HepG2 (cell line): ENCODE measurements around the gene ANP32A. TPM values are rescaled to one million over a fixed set of nuclear protein-coding genes. Genes with fewer than 3 reads are reported as not detected.

ENCODE experiments used
- FOXP1 ChIP-seq, 2 experiments: fragments of 450-650 bp in 1 of 2; IDR thresholded peaks; 2 replicates each; pipeline ENCODE4 v1.6.1; 2017 to 2018; ENCODE audit warnings: antibody characterized with exemption in 1 of 2
- JUN ChIP-seq: sonication (generic); formaldehyde crosslinking; IDR thresholded peaks from 2 replicates; pipeline ENCODE4 v1.4.0; 2020; ENCODE audit warnings: mild to moderate bottlenecking, missing genetic modification reagents
- JUNB ChIP-seq: sonication (generic); formaldehyde crosslinking; IDR thresholded peaks from 2 replicates; pipeline ENCODE4 v1.8.0; 2022; ENCODE audit warnings: missing genetic modification reagents, mild to moderate bottlenecking, borderline replicate concordance
- KDM5B ChIP-seq: sonication (generic); formaldehyde crosslinking; IDR thresholded peaks from 2 replicates; pipeline ENCODE4 v1.4.0; 2020; ENCODE audit warnings: missing genetic modification reagents, mild to moderate bottlenecking, borderline replicate concordance
- KLF12 ChIP-seq: sonication (generic); formaldehyde crosslinking; IDR thresholded peaks from 2 replicates; pipeline ENCODE4 v1.4.0; 2020; ENCODE audit warnings: missing genetic modification reagents, borderline replicate concordance
- MXI1 ChIP-seq: IDR thresholded peaks from 3 replicates; pipeline ENCODE4 v1.6.1; 2012; ENCODE audit warnings: low read depth, low read length, inconsistent platforms, borderline replicate concordance
- PHF8 ChIP-seq: sonication (generic); formaldehyde crosslinking; IDR thresholded peaks from 2 replicates; pipeline ENCODE4 v1.5.0; 2020; ENCODE audit warnings: missing genetic modification reagents
- PRMT3 ChIP-seq: sonication (generic); formaldehyde crosslinking; IDR thresholded peaks from 2 replicates; pipeline ENCODE4 v1.8.1; 2022; ENCODE audit warnings: low read depth, mild to moderate bottlenecking, moderate library complexity, missing genetic modification reagents, borderline replicate concordance
- RELA ChIP-seq: sonication (generic); formaldehyde crosslinking; IDR thresholded peaks from 2 replicates; pipeline ENCODE4 v1.4.0; 2020; ENCODE audit warnings: missing genetic modification reagents
- REXO4 ChIP-seq: sonication (generic); formaldehyde crosslinking; IDR thresholded peaks from 2 replicates; pipeline ENCODE4 v1.8.0; 2022; ENCODE audit warnings: missing genetic modification reagents, mild to moderate bottlenecking, borderline replicate concordance
- ZFAT ChIP-seq: sonication (generic); formaldehyde crosslinking; conservative IDR thresholded peaks from 2 replicates; pipeline ENCODE4 v1.8.1; 2023; ENCODE audit warnings: missing genetic modification reagents, inconsistent platforms
- ZNF343 ChIP-seq: sonication (generic); formaldehyde crosslinking; IDR thresholded peaks from 2 replicates; pipeline ENCODE4 v1.4.0; 2020; ENCODE audit warnings: mild to moderate bottlenecking, missing genetic modification reagents
- ZNF383 ChIP-seq: sonication (generic); formaldehyde crosslinking; IDR thresholded peaks from 2 replicates; pipeline ENCODE4 v1.4.0; 2020; ENCODE audit warnings: missing genetic modification reagents, mild to moderate bottlenecking, borderline replicate concordance
- ZNF577 ChIP-seq: sonication (generic); formaldehyde crosslinking; IDR thresholded peaks from 2 replicates; pipeline ENCODE4 v1.4.0; 2020; ENCODE audit warnings: mild to moderate bottlenecking, low read depth, missing genetic modification reagents, borderline replicate concordance
- ZNF83 ChIP-seq: sonication (generic); formaldehyde crosslinking; IDR thresholded peaks from 2 replicates; pipeline ENCODE4 v1.4.0; 2020; ENCODE audit warnings: missing genetic modification reagents, mild to moderate bottlenecking, borderline replicate concordance
- polyA plus RNA-seq, 8 experiments: library from polyadenylated mRNA; depleted of rRNA in 3 of 8; stranded (reverse) in 7 of 8; unstranded in 1 of 8; fragments of >200 nt; fragmentation: Illumina TruSeq in 4 of 8; extraction: Trizol in 4 of 8; gene quantifications; 2 replicates each; pipeline versions ENCODE4 v1.2.1 to v1.2.3, GENCODE V29; 2011 to 2016; ENCODE audit warnings: low read depth in 4 of 8, missing spikeins in 1 of 8, mixed read lengths in 1 of 8; ENCODE audit not compliant: insufficient read depth in 1 of 8
- total RNA-seq, 5 experiments: library from RNA; depleted of rRNA; stranded (reverse); fragments of >200 nt; fragmentation: Illumina TruSeq; extraction: Trizol; gene quantifications; 2 replicates each; pipeline ENCODE4 v1.2.3, GENCODE V29; 2016; ENCODE audit warnings: low read depth in 1 of 5
- TF ChIP-seq, protein P1 (sequence below): sonication (generic); formaldehyde crosslinking; IDR thresholded peaks from 2 replicates; pipeline ENCODE4 v1.8.1; 2023; ENCODE audit warnings: mild to moderate bottlenecking, missing genetic modification reagents
- TF ChIP-seq, protein P2 (sequence below): sonication (generic); formaldehyde crosslinking; IDR thresholded peaks from 2 replicates; pipeline ENCODE4 v1.4.0; 2020; ENCODE audit warnings: missing genetic modification reagents
- TF ChIP-seq, protein P3 (sequence below): sonication (generic); formaldehyde crosslinking; IDR thresholded peaks from 2 replicates; pipeline ENCODE4 v1.8.1; 2023; ENCODE audit warnings: mild to moderate bottlenecking, moderate library complexity, missing genetic modification reagents
- TF ChIP-seq, protein P4 (sequence below): sonication (generic); formaldehyde crosslinking; IDR thresholded peaks from 2 replicates; pipeline ENCODE4 v1.5.1; 2020; ENCODE audit warnings: missing genetic modification reagents, mild to moderate bottlenecking, borderline replicate concordance
- TF ChIP-seq, protein P5 (sequence below): sonication (generic); formaldehyde crosslinking; IDR thresholded peaks from 2 replicates; pipeline ENCODE4 v1.4.0; 2020; ENCODE audit warnings: missing genetic modification reagents
- TF ChIP-seq, protein P6 (sequence below): sonication (generic); formaldehyde crosslinking; IDR thresholded peaks from 2 replicates; pipeline ENCODE4 v1.4.0; 2020; ENCODE audit warnings: low read depth, mild to moderate bottlenecking, missing genetic modification reagents

ANP32A gene
- total and polyA plus RNA-seq, 2 of the 13 experiments (the other 11 are each of a cell fraction or from before 2014, with no cell fraction given) = 60.6 to 206 TPM

DNA sequence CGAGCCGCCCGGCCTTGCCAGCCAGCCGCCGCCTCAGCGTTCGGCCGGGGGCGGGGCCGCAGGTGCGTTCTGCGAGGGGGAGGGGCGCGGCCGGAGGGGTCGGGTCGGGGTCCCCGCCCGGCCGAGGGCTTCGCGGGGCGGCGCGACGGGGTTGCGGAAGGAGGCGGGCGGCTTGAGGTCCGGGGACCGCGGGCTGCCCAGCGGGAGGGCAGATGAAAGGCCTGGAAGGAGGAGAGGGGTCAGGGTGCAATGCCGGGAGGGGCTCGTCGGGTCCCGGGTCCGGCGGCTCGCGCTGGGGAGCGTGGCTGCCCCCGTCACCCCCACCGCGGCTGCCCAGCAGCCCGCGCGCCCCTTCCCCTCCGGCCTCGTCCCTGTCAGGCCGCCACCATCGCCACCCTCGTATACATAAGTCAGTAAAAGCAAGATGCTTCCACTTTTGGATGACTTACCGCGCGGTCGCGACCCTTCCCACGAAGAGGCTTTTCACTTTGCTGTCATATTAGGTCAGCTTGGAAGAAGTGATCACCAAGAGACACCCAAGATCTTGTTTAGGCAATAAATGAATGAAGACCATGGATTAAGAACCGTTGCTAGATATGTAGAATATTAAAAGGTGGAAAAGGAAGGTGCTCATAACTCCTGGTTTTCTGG, 620 bp upstream of the ANP32A start (continued):
- TF ChIP-seq, protein P1, sequence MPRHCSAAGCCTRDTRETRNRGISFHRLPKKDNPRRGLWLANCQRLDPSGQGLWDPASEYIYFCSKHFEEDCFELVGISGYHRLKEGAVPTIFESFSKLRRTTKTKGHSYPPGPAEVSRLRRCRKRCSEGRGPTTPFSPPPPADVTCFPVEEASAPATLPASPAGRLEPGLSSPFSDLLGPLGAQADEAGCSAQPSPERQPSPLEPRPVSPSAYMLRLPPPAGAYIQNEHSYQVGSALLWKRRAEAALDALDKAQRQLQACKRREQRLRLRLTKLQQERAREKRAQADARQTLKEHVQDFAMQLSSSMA (CRISPR knock-in tag) = no peak
- TF ChIP-seq MXI1 = no peak
- TF ChIP-seq, protein P2, sequence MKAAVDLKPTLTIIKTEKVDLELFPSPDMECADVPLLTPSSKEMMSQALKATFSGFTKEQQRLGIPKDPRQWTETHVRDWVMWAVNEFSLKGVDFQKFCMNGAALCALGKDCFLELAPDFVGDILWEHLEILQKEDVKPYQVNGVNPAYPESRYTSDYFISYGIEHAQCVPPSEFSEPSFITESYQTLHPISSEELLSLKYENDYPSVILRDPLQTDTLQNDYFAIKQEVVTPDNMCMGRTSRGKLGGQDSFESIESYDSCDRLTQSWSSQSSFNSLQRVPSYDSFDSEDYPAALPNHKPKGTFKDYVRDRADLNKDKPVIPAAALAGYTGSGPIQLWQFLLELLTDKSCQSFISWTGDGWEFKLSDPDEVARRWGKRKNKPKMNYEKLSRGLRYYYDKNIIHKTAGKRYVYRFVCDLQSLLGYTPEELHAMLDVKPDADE (CRISPR knock-in tag) = no peak; the same call in 1 of the 2 replicates
- TF ChIP-seq, protein P3, sequence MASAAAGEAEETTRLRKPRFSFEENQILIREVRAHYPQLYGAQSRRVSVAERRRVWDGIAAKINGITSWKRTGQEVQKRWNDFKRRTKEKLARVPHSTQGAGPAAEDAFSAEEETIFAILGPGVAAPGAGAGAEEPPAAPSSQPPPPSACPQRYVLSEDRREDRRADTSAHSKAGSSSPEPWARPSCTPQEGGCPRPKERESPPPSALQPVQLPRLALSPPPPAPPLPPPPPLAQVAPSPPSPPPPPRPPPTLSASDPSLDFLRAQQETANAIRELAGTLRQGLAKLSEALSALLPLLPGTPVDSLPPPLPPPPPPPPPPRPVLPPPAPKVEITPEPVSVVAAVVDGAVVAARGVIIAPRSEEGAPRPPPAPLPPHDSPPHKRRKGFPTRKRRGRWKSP (CRISPR knock-in tag) = no peak
- TF ChIP-seq, protein P4, sequence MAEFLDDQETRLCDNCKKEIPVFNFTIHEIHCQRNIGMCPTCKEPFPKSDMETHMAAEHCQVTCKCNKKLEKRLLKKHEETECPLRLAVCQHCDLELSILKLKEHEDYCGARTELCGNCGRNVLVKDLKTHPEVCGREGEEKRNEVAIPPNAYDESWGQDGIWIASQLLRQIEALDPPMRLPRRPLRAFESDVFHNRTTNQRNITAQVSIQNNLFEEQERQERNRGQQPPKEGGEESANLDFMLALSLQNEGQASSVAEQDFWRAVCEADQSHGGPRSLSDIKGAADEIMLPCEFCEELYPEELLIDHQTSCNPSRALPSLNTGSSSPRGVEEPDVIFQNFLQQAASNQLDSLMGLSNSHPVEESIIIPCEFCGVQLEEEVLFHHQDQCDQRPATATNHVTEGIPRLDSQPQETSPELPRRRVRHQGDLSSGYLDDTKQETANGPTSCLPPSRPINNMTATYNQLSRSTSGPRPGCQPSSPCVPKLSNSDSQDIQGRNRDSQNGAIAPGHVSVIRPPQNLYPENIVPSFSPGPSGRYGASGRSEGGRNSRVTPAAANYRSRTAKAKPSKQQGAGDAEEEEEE (CRISPR knock-in tag) = no peak
- no peak for TF ChIP-seq JUN
- TF ChIP-seq, protein P5, sequence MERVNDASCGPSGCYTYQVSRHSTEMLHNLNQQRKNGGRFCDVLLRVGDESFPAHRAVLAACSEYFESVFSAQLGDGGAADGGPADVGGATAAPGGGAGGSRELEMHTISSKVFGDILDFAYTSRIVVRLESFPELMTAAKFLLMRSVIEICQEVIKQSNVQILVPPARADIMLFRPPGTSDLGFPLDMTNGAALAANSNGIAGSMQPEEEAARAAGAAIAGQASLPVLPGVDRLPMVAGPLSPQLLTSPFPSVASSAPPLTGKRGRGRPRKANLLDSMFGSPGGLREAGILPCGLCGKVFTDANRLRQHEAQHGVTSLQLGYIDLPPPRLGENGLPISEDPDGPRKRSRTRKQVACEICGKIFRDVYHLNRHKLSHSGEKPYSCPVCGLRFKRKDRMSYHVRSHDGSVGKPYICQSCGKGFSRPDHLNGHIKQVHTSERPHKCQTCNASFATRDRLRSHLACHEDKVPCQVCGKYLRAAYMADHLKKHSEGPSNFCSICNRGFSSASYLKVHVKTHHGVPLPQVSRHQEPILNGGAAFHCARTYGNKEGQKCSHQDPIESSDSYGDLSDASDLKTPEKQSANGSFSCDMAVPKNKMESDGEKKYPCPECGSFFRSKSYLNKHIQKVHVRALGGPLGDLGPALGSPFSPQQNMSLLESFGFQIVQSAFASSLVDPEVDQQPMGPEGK = peak; percentile 68; the same call in 1 of the 2 replicates
- TF ChIP-seq ZNF83 = no peak
- no peak for TF ChIP-seq KLF12
- no peak for TF ChIP-seq ZNF343
- 0 out of 2 replicates have a peak, but pooled peaks have one; percentile 38 for TF ChIP-seq RELA
- no peak for TF ChIP-seq JUNB (CRISPR knock-in tag)
- TF ChIP-seq REXO4 (CRISPR knock-in tag) = no peak
- TF ChIP-seq PHF8 (CRISPR knock-in tag) = peak; percentile 46; the same call in 1 of the 2 replicates
- TF ChIP-seq, protein P6, sequence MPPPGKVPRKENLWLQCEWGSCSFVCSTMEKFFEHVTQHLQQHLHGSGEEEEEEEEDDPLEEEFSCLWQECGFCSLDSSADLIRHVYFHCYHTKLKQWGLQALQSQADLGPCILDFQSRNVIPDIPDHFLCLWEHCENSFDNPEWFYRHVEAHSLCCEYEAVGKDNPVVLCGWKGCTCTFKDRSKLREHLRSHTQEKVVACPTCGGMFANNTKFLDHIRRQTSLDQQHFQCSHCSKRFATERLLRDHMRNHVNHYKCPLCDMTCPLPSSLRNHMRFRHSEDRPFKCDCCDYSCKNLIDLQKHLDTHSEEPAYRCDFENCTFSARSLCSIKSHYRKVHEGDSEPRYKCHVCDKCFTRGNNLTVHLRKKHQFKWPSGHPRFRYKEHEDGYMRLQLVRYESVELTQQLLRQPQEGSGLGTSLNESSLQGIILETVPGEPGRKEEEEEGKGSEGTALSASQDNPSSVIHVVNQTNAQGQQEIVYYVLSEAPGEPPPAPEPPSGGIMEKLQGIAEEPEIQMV (CRISPR knock-in tag) = no peak
- TF ChIP-seq FOXP1 (IDR thresholded peaks at IDR 0.05) = no peak
- TF ChIP-seq FOXP1 (CRISPR knock-in tag; IDR thresholded peaks at IDR 0.05) = no peak
- no peak for TF ChIP-seq ZNF383 (CRISPR knock-in tag)
- TF ChIP-seq ZNF577 (CRISPR knock-in tag) = no peak
- no peak for TF ChIP-seq ZFAT
- no peak for TF ChIP-seq KDM5B (CRISPR knock-in tag)
- no peak for TF ChIP-seq PRMT3 (CRISPR knock-in tag)
